Activated CD4-positive, alpha-beta memory T cell treated with anti-CD3 and anti-CD28 coated beads, Interleukin-2, amount 10 ng/mL, durations not matched to agents 7 days and 5 days (primary cell): ENCODE results near the gene SNRPA. TPM values are rescaled to one million over a fixed set of nuclear protein-coding genes. Genes with fewer than 3 reads are reported as not detected.
"Not testable (repeated sequence)": the region's sequence is repeated elsewhere in the genome, so short reads cannot be mapped to it uniquely, and the experiment has no call there.

ENCODE experiments used
- CTCF ChIA-PET: fragments of 350-600 bp; sonication (Branson Sonifier 250); formaldehyde crosslinking; loops from one replicate; lab custom pipeline; 2021; ENCODE audit warnings: antibody characterized with exemption, inconsistent platforms; lab: Charles Lee
- POLR2A ChIA-PET: fragments of 350-600 bp; sonication (Branson Sonifier 250); formaldehyde crosslinking; loops from one replicate; lab custom pipeline; 2021; ENCODE audit warnings: antibody characterized with exemption; lab: Charles Lee
- DNase-seq: peaks from one replicate; pipeline ENCODE4 v3.0.0-alpha.2; 2020
- H3K27ac Mint-ChIP-seq: one replicate; pipeline ENCODE4 v1.8.0; 2021; ENCODE audit warnings: mild to moderate bottlenecking, mixed read lengths
- H3K27me3 Mint-ChIP-seq: one replicate; pipeline ENCODE4 v1.8.0; 2021; ENCODE audit warnings: mixed read lengths
- H3K36me3 Mint-ChIP-seq: one replicate; pipeline ENCODE4 v1.8.0; 2021; ENCODE audit warnings: low read depth, mixed read lengths
- H3K4me1 Mint-ChIP-seq: one replicate; pipeline ENCODE4 v1.8.0; 2021; ENCODE audit warnings: mixed read lengths
- H3K4me3 Mint-ChIP-seq: one replicate; pipeline ENCODE4 v1.8.0; 2021; ENCODE audit warnings: mild to moderate bottlenecking, mixed read lengths
- H3K9me3 Mint-ChIP-seq: one replicate; pipeline ENCODE4 v1.8.0; 2021; ENCODE audit warnings: mixed read lengths
- total RNA-seq, 2 experiments: library from RNA; stranded (reverse); gene quantifications; one replicate each; pipeline ENCODE4 v1.2.3, GENCODE V29; 2021

The SNRPA gene
- total RNA-seq, 2 experiments from 2014 or later, result 145 to 151 TPM

GRCh38 chr19:40774916-40775631 lies 24.1 kb downstream of the SNRPA start, which contains the start of gene MIA:
Gene MIA, plus strand, starts transcription at chr19:40775521. Its CDS starts 22 bp downstream, at chr19:40775543.
- CTCF ChIA-PET, result interaction anchor here (0.6 to 4.1 kb wide), 3 partner anchors 22 to 114 kb away, joined by 3 to 48 read pairs (median 5); partner anchors contain the start of genes ACTMAP and SNRPA

DNA sequence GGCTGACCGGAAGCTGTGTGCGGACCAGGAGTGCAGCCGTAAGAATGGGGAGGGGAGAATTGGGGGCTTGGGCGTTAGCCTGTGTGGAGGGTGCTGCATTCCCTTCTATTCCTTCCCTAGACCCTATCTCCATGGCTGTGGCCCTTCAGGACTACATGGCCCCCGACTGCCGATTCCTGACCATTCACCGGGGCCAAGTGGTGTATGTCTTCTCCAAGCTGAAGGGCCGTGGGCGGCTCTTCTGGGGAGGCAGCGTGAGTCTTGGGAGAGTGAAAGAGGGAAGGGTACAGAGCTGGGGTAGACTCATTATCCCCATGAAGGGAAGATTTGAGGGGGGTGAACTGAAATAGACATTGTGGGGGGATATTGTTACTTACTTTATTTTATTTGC lies 24.6 kb downstream of the SNRPA start:
- H3K4me1 Mint-ChIP-seq, result peaks cover 40% of the 10 kb centered on the region
- H3K9me3 Mint-ChIP-seq, result no peaks in the 10 kb centered on the region
- DNase-seq, result no peak
- CTCF ChIA-PET, result interaction anchor here (1.3 to 4.1 kb wide), 3 partner anchors 22 to 31 kb away, joined by 5 to 48 read pairs (median 41); partner anchors contain the start of genes ACTMAP, EGLN2 and SNRPA
- no peak overlapping the region for H3K4me3 Mint-ChIP-seq
- no peak overlapping the region for H3K27ac Mint-ChIP-seq
- POLR2A ChIA-PET, result interaction anchor here (3.7 to 7.7 kb wide), 2 partner anchors 23 to 26 kb away, joined by 161 to 244 read pairs; partner anchors contain the start of genes ACTMAP, EGLN2 and SNRPA
- peaks cover 22% of the 10 kb centered on the region for H3K36me3 Mint-ChIP-seq
- peaks cover 2% of the 10 kb centered on the region for H3K27me3 Mint-ChIP-seq

More at GRCh38 chr19:40774916-40775631, 24.1 kb downstream of the SNRPA start, which contains the start of gene MIA:
- Mint-ChIP-seq H3K27me3 (peaks cover 2% of the 10 kb centered on the region), H3K9me3 (no peaks in the 10 kb centered on the region), H3K4me1 (peaks cover 37% of the 10 kb centered on the region), H3K36me3 (peaks cover 20% of the 10 kb centered on the region), H3K27ac (no peak within 1 kb of the TSS), H3K4me3 (no peak within 1 kb of the TSS)
- no peak for DNase-seq
- POLR2A ChIA-PET, result interaction anchor here (7.7 kb wide), 1 partner anchor 23 kb away, joined by 244 read pairs; the partner anchor contains the start of genes ACTMAP and SNRPA

DNA sequence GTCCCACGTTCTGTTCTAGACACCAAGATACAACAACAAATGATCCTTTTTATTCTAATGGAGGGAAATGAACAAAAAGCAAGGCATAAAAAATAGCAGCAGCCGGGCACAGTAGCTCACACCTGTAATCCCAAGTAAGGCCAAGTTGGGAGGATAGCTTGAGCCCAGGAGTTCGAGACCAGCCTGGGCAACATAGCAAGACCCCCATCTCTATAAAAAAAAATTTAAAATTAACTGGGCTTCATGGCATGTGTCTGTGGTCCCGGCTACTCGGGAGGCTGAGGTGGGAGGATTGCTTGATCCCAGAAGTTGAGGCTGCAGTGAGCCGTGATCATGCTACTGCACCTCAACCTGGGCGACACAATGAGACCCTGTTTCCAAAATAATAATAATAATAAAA lies 25.4 kb downstream of the SNRPA start:
- peaks cover 36% of the 10 kb centered on the region for H3K4me1 Mint-ChIP-seq
- ChIA-PET CTCF (interaction anchor here (1.7 to 4.1 kb wide), 4 partner anchors 22 to 43 kb away, joined by 6 to 50 read pairs (median 44); partner anchors contain the start of genes ACTMAP, EGLN2 and SNRPA), POLR2A (interaction anchor here (2.6 to 7.7 kb wide), 3 partner anchors 24 to 86 kb away, joined by 11 to 244 read pairs (median 161); partner anchors contain the start of genes ACTMAP, EGLN2, NUMBL and SNRPA)
- H3K9me3 Mint-ChIP-seq, result no peaks in the 10 kb centered on the region
- H3K36me3 Mint-ChIP-seq, result peaks cover 20% of the 10 kb centered on the region
- H3K27ac Mint-ChIP-seq, result no peak overlapping the region
- H3K27me3 Mint-ChIP-seq, result peaks cover 2% of the 10 kb centered on the region
- H3K4me3 Mint-ChIP-seq, result no peak overlapping the region
- DNase-seq, result no peak

DNA sequence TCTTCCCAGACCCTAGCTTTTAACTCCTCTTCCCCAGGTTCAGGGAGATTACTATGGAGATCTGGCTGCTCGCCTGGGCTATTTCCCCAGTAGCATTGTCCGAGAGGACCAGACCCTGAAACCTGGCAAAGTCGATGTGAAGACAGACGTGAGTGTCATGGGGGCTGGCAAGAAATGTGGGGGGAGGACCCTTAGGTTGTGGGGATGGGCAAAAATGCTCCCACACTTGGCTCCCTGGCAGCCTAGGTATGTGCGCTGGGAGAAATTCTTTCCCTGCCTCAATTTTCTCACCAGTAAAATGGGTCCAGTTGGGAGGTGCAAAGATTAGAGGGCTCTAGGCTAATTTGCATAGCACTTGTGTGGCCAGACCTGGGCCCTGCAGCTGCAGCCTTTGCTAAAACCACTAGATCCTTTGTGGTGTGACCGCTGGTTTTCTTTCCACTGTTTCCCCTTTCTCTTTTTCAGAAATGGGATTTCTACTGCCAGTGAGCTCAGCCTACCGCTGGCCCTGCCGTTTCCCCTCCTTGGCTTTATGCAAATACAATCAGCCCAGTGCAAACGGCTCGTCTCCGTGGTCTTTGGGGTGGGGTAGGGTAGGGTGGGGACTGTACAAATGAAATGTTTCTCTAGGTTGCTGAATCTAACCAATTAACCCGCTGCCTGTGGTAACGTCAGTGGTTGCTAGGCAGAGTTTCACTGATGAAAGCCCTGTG lies 26.1 kb downstream of the SNRPA start:
- H3K27ac Mint-ChIP-seq, result peak overlapping the region; percentile 99

GRCh38 chr19:40777645-40777936 lies 26.6 kb downstream of the SNRPA start:
- Mint-ChIP-seq H3K9me3 (no peaks in the 10 kb centered on the region), H3K4me3 (peak overlapping the region; percentile 95), H3K36me3 (peaks cover 24% of the 10 kb centered on the region), H3K4me1 (peaks cover 36% of the 10 kb centered on the region), H3K27me3 (peaks cover 2% of the 10 kb centered on the region), H3K27ac (peak overlapping the region; percentile 99)
- no peak for DNase-seq
- CTCF ChIA-PET, result interaction anchor here (0.8 to 4.1 kb wide), 16 partner anchors 9 to 807 kb away, joined by 3 to 50 read pairs (median 5); partner anchors contain the start of genes ACTMAP, EGLN2, PSMC4 and SNRPA
- POLR2A ChIA-PET, result interaction anchor here (0.7 to 7.7 kb wide), 23 partner anchors 9 to 572 kb away, joined by 3 to 244 read pairs (median 4); partner anchors contain the start of genes ACTMAP, COQ8B, EGLN2 and ITPKC

More for the DNA sequence above, 26.1 kb downstream of the SNRPA start:
- peaks cover 22% of the 10 kb centered on the region for H3K36me3 Mint-ChIP-seq
- ChIA-PET CTCF (interaction anchor here (0.8 to 4.1 kb wide), 14 partner anchors 9 to 806 kb away, joined by 3 to 50 read pairs (median 4); partner anchors contain the start of genes ACTMAP, EGLN2, PSMC4 and SNRPA), POLR2A (interaction anchor here (0.7 to 7.7 kb wide), 19 partner anchors 9 to 550 kb away, joined by 3 to 244 read pairs (median 4); partner anchors contain the start of genes ACTMAP, COQ8B, EGLN2 and ITPKC)
- peaks cover 2% of the 10 kb centered on the region for H3K27me3 Mint-ChIP-seq
- peaks cover 36% of the 10 kb centered on the region for H3K4me1 Mint-ChIP-seq
- H3K4me3 Mint-ChIP-seq, result peak overlapping the region; percentile 95
- peak; percentile 95 for DNase-seq
- no peaks in the 10 kb centered on the region for H3K9me3 Mint-ChIP-seq

DNA sequence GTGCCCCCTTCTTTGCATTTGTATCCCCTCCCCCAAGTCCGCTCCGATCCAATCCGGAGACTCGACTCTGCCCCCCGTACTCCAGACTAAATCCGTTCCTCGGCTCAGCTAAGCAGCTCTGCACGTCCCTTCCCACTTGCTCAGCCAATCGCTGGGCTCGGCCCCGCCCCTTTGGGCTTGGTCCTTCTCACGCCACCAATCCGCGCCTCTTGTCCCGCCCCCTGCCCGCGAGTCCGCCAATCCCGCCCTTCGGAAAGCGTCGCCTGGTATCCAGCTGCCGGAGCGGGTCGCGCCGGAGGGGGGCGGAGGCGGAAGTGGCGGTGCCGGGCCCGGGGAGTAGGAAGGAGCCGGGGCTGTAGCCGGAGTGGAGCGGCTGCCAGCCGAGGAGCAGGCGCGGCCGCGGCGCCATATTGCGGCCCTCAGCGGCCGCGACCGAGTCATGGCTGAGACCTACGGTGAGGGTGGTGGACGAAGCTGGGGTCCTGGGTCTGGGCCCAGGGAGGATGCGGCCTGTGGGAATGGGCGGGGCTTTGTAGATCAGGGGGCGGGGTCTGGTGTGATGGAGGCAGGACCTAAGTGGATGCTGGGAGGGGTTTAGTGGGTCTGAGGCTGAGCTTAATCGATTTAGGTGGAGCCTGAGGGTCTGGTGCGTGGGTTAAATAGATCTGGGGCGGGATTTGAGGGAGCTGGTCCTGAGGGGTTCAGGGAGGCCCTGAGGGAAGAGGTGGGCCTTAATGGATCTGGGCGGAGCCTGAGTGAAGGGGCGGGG lies 27.1 kb downstream of the SNRPA start, which contains the start of gene RAB4B:
RAB4B (plus strand) TSS at position 311 of the 769 bp plus-strand sequence; CDS start at position 440, 129 bp downstream.
- CTCF ChIA-PET, result interaction anchor here (0.8 to 4.1 kb wide), 16 partner anchors 8 to 807 kb away, joined by 3 to 50 read pairs (median 5); partner anchors contain the start of genes ACTMAP, EGLN2, PSMC4 and SNRPA
- Mint-ChIP-seq H3K4me1 (peaks cover 36% of the 10 kb centered on the region), H3K27me3 (peaks cover 2% of the 10 kb centered on the region), H3K36me3 (peaks cover 24% of the 10 kb centered on the region), H3K4me3 (peak within 1 kb of the TSS; percentile 95), H3K27ac (peak within 1 kb of the TSS; percentile 99), H3K9me3 (no peaks in the 10 kb centered on the region)
- DNase-seq, result peak; percentile 100
- POLR2A ChIA-PET, result interaction anchor here (0.5 to 7.7 kb wide), 30 partner anchors 8 to 1299 kb away, joined by 3 to 244 read pairs (median 4); partner anchors contain the start of genes ACTMAP, C19orf47, COQ8B and EGLN2

GRCh38 chr19:40778706-40779284 lies 27.8 kb downstream of the SNRPA start:
- H3K27ac Mint-ChIP-seq, result peak overlapping the region; percentile 99
- POLR2A ChIA-PET, result interaction anchor here (0.5 to 7.7 kb wide), 18 partner anchors 8 to 1299 kb away, joined by 3 to 244 read pairs (median 4); partner anchors contain the start of genes ACTMAP, C19orf47, COQ8B and EGLN2
- DNase-seq, result no peak
- peaks cover 36% of the 10 kb centered on the region for H3K4me1 Mint-ChIP-seq
- H3K27me3 Mint-ChIP-seq, result peaks cover 2% of the 10 kb centered on the region
- CTCF ChIA-PET, result interaction anchor here (0.8 to 4.1 kb wide), 8 partner anchors 16 to 117 kb away, joined by 4 to 50 read pairs (median 10); partner anchors contain the start of genes ACTMAP, EGLN2 and SNRPA
- H3K36me3 Mint-ChIP-seq, result peaks cover 28% of the 10 kb centered on the region
- H3K4me3 Mint-ChIP-seq, result peak overlapping the region; percentile 95
- no peaks in the 10 kb centered on the region for H3K9me3 Mint-ChIP-seq

DNA sequence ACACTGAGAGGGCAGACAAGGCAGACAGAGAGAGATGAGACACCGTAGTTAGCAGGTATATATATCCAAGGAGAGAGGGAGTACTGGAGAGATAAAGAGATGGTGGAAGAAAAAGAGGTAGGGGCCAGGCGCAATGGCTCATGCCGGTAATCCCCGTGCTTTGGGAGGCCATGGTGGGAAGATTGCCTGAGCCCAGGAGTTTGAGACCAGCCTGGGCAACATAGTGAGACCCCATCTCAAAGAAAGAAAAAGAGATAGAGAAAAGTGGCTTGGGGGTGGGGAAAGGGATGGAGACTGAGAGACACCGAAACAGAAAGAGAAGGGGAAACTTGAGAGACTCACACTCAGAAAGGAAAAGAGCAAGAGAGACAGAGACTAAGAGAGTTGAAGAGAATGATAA lies 29.6 kb downstream of the SNRPA start:
- Mint-ChIP-seq H3K4me1 (peaks cover 36% of the 10 kb centered on the region), H3K27ac (no peak overlapping the region), H3K4me3 (no peak overlapping the region), H3K27me3 (peaks cover 2% of the 10 kb centered on the region), H3K9me3 (no peaks in the 10 kb centered on the region), H3K36me3 (peaks cover 29% of the 10 kb centered on the region)
- ChIA-PET POLR2A (interaction anchor here (7.7 kb wide), 1 partner anchor 28 kb away, joined by 244 read pairs; the partner anchor contains the start of genes ACTMAP and SNRPA), CTCF (interaction anchor here (1.0 kb wide), 1 partner anchor 18 kb away, joined by 3 read pairs; the partner anchor contains the start of gene EGLN2)
- no peak for DNase-seq

DNA sequence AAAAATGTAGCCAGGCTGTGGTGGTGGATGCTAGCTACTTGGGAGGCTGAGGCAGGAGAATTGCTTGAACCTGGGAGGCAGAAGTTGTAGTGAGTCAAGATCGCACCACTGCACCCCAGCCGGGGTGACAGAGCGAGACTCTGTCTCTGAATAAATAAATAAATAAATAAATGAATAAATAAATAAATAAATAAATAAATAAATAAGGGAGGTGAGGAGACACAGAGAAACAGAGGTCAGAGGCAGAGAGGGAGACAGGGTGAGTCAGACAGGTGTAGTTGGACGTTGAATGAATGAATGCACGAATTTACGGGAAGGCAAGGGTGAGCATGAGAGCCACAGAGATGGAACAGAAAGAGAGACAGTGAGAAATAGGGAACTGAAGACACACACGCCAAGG lies 30.1 kb downstream of the SNRPA start:
- no peak overlapping the region for H3K4me3 Mint-ChIP-seq
- ChIA-PET POLR2A (no interaction called here), CTCF (interaction anchor here (0.7 kb wide), 1 partner anchor 97 kb away, joined by 3 read pairs; no protein-coding TSS in a partner anchor)
- no peak for DNase-seq
- H3K9me3 Mint-ChIP-seq, result no peaks in the 10 kb centered on the region
- H3K36me3 Mint-ChIP-seq, result peaks cover 31% of the 10 kb centered on the region
- H3K27me3 Mint-ChIP-seq, result no peaks in the 10 kb centered on the region
- H3K4me1 Mint-ChIP-seq, result peaks cover 33% of the 10 kb centered on the region
- H3K27ac Mint-ChIP-seq, result no peak overlapping the region

DNA sequence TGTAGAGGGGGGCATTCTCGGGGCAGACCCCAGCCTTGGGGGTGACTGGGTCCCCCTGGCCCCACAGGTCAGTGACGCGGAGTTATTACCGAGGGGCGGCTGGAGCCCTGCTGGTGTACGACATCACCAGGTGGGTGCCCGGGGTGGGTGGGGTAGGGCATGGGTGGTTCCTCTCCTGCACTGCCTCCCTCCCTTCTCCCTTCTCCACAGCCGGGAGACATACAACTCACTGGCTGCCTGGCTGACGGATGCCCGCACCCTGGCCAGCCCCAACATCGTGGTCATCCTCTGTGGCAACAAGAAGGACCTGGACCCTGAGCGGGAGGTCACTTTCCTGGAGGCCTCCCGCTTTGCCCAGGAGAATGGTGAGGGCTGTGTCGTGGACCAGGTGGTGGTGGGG lies 32.7 kb downstream of the SNRPA start:
- peaks cover 32% of the 10 kb centered on the region for H3K36me3 Mint-ChIP-seq
- CTCF ChIA-PET, result interaction anchor here (1.3 kb wide), 1 partner anchor 15 kb away, joined by 3 read pairs; the partner anchor contains the start of gene EGLN2
- no peaks in the 10 kb centered on the region for H3K27me3 Mint-ChIP-seq
- POLR2A ChIA-PET, result interaction anchor here (1.2 kb wide), 1 partner anchor 12 kb away, joined by 3 read pairs; no protein-coding TSS in a partner anchor
- H3K27ac Mint-ChIP-seq, result no peak overlapping the region
- peaks cover 18% of the 10 kb centered on the region for H3K4me1 Mint-ChIP-seq
- DNase-seq, result no peak
- H3K9me3 Mint-ChIP-seq, result no peaks in the 10 kb centered on the region
- no peak overlapping the region for H3K4me3 Mint-ChIP-seq

DNA sequence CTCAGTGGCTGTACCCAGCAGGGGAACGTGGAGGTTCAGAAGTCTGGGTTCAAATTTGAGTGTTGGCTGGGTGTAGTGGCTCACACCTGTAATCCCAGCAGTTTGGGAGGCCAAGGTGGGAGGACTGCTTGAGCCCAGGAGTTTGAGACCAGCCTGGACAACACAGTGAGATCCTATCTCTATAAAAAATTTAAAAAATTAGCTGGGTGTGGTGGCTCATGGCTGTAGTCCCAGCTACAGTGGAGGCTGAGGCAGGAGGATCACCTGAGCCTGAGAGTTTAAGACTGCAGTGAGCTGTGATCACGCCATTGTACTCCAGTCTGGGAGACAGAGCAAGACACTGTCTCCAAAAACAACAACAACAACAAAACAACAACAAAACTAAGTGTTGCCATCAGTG lies 33.1 kb downstream of the SNRPA start:
- not testable (repeated sequence) for H3K4me3 Mint-ChIP-seq, H3K9me3 Mint-ChIP-seq, DNase-seq, H3K27me3 Mint-ChIP-seq, H3K27ac Mint-ChIP-seq
- H3K36me3 Mint-ChIP-seq, result peaks cover 31% of the 10 kb centered on the region
- ChIA-PET POLR2A (interaction anchor here (1.2 kb wide), 1 partner anchor 12 kb away, joined by 3 read pairs; no protein-coding TSS in a partner anchor), CTCF (interaction anchor here (1.3 kb wide), 1 partner anchor 14 kb away, joined by 3 read pairs; the partner anchor contains the start of gene EGLN2)
- H3K4me1 Mint-ChIP-seq, result peaks cover 13% of the 10 kb centered on the region
